Loucy (cell line): ENCODE results near the gene CYSLTR2.

ENCODE experiments used
- H2AFZ ChIP-seq: fragments of 200-600 bp; sonication (generic); 2 replicates; pipeline ENCODE4 v1.6.0; 2016; ENCODE audit warnings: antibody characterized with exemption, mild to moderate bottlenecking, low read length, moderate library complexity
- H3F3A ChIP-seq: fragments of 200-600 bp; 2 replicates; pipeline ENCODE4 v1.6.0; 2016; ENCODE audit warnings: antibody characterized with exemption, low read depth, mild to moderate bottlenecking
- H3K27me3 ChIP-seq: fragments of 200-600 bp; sonication (generic); 2 replicates; pipeline ENCODE4 v1.6.1; 2014; ENCODE audit warnings: low read length, mild to moderate bottlenecking; ENCODE audit not compliant: insufficient read depth, poor library complexity, severe bottlenecking
- H3K36me3 ChIP-seq: fragments of 200-600 bp; sonication (generic); 2 replicates; pipeline ENCODE4 v1.6.1; 2016; ENCODE audit warnings: low read length; ENCODE audit not compliant: insufficient read depth
- H3K4me1 ChIP-seq: fragments of 200-600 bp; sonication (generic); 2 replicates; pipeline ENCODE4 v1.5.1; 2014; ENCODE audit warnings: low read length, mild to moderate bottlenecking; ENCODE audit not compliant: insufficient read depth, poor library complexity, severe bottlenecking
- H3K4me2 ChIP-seq: fragments of 200-600 bp; sonication (generic); 2 replicates; pipeline ENCODE4 v1.6.0; 2014; ENCODE audit warnings: antibody characterized with exemption, low read length, low read depth, mild to moderate bottlenecking; ENCODE audit not compliant: poor library complexity, severe bottlenecking
- H3K4me3 ChIP-seq: fragments of 200-600 bp; sonication (generic); 2 replicates; pipeline ENCODE4 v1.5.1; 2014; ENCODE audit warnings: low read length, mild to moderate bottlenecking, mixed read lengths; ENCODE audit not compliant: poor library complexity, severe bottlenecking
- H3K79me2 ChIP-seq: fragments of 200-600 bp; sonication (generic); 2 replicates; pipeline ENCODE4 v1.6.1; 2014; ENCODE audit warnings: low read length; ENCODE audit not compliant: insufficient read depth
- H3K9ac ChIP-seq: fragments of 200-600 bp; sonication (generic); 2 replicates; pipeline ENCODE4 v1.6.0; 2014; ENCODE audit warnings: mild to moderate bottlenecking, low read depth, low read length, moderate library complexity; ENCODE audit not compliant: poor library complexity, severe bottlenecking
- H3K9me2 ChIP-seq: fragments of 200-600 bp; sonication (generic); replicated peaks from 2 replicates; pipeline ENCODE4 v1.6.1; 2016; ENCODE audit warnings: low read depth, low read length, mixed read lengths
- H3K9me3 ChIP-seq: fragments of 200-600 bp; sonication (generic); 2 replicates; pipeline ENCODE4 v1.6.1; 2014; ENCODE audit warnings: mild to moderate bottlenecking, antibody characterized with exemption, low read length, low read depth; ENCODE audit not compliant: insufficient read depth
- H4K20me1 ChIP-seq: fragments of 200-600 bp; sonication (generic); 2 replicates; pipeline ENCODE4 v1.6.0; 2014; ENCODE audit warnings: antibody characterized with exemption, low read length, mild to moderate bottlenecking; ENCODE audit not compliant: insufficient read depth, poor library complexity, severe bottlenecking
- EZH2phosphoT487 ChIP-seq: fragments of 200-600 bp; IDR thresholded peaks from 2 replicates; pipeline ENCODE4 v1.6.1; 2018; ENCODE audit warnings: antibody characterized with exemption, mild to moderate bottlenecking, moderate library complexity, borderline replicate concordance
- TF ChIP-seq, protein P1 (sequence below): fragments of 200-600 bp; sonication (generic); conservative IDR thresholded peaks from 2 replicates; pipeline ENCODE4 v1.5.1; 2014; ENCODE audit warnings: mild to moderate bottlenecking, antibody characterized with exemption, low read length

CYSLTR2 gene

DNA sequence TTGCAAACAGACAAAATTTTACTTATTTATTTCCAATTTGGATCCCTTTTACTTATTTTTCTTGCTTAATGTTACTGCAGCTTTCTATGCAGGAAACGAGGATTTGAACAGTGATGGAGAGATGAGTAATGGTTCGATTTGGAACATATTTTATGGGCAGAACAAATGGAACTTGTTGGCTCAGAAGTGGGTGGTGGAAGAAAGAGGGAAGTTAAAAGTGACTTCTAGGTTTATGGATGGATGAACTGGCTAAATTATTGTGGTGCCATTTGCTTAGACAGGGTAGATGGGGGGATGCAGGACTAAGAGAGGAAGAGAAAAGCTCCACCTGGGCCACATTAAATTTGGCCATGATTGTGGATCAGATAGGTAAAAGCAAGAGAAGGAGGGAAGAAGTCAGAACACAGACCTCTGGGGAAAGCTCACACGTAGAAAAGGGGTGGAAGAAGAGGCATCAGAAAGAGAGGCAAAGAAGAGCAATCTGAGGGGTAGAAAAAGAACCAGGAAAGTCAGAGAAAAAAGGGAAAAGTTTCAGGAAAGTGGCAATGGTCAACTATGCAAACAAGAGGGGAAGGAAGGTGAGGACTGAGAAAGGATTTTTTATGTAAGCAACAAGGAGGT lies 768 bp upstream of the CYSLTR2 start:
- no peaks in the 10 kb centered on the region for H3F3A ChIP-seq
- H3K9ac ChIP-seq, result no peak overlapping the region
- no peak overlapping the region for H2AFZ ChIP-seq
- no peaks in the 10 kb centered on the region for H3K9me2 ChIP-seq
- no peak overlapping the region for H3K4me3 ChIP-seq
- H3K27me3 ChIP-seq, result no peaks in the 10 kb centered on the region
- H3K36me3 ChIP-seq, result no peaks in the 10 kb centered on the region
- H3K4me1 ChIP-seq, result peaks cover 8% of the 10 kb centered on the region
- no peaks in the 10 kb centered on the region for H3K9me3 ChIP-seq
- no peaks in the 10 kb centered on the region for H3K79me2 ChIP-seq
- no peaks in the 10 kb centered on the region for H4K20me1 ChIP-seq
- H3K4me2 ChIP-seq, result no peak overlapping the region
- TF ChIP-seq, protein P1, sequence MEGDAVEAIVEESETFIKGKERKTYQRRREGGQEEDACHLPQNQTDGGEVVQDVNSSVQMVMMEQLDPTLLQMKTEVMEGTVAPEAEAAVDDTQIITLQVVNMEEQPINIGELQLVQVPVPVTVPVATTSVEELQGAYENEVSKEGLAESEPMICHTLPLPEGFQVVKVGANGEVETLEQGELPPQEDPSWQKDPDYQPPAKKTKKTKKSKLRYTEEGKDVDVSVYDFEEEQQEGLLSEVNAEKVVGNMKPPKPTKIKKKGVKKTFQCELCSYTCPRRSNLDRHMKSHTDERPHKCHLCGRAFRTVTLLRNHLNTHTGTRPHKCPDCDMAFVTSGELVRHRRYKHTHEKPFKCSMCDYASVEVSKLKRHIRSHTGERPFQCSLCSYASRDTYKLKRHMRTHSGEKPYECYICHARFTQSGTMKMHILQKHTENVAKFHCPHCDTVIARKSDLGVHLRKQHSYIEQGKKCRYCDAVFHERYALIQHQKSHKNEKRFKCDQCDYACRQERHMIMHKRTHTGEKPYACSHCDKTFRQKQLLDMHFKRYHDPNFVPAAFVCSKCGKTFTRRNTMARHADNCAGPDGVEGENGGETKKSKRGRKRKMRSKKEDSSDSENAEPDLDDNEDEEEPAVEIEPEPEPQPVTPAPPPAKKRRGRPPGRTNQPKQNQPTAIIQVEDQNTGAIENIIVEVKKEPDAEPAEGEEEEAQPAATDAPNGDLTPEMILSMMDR, result no peak
- no peak for TF ChIP-seq EZH2phosphoT487

DNA sequence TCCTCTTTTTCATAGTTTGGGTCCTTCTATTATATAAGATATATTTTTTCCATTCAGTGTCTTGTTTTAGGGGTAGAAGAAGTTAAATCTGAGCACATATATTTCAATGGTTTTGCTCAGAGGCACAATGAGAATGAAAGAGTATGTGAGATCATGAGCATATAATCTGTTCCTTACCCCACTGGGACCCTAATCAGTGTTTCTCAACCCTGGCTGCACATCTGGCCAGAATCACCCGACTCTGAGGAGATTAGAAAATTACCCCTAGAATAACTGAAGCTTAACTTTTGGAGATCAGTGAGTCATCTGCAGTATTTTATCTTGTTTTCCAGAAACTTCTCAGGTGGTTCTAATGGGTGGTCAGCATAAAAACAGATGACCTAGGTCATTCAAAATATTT lies 782 bp downstream of the CYSLTR2 start:
- Histone ChIP-seq H3K79me2 (no peaks in the 10 kb centered on the region), H3K9ac (no peak overlapping the region), H3K9me3 (no peaks in the 10 kb centered on the region), H3K9me2 (no peaks in the 10 kb centered on the region), H3K4me1 (peaks cover 8% of the 10 kb centered on the region), H2AFZ (no peak overlapping the region), H3K4me3 (no peak overlapping the region), H3K27me3 (no peaks in the 10 kb centered on the region), H4K20me1 (no peaks in the 10 kb centered on the region), H3F3A (no peaks in the 10 kb centered on the region), H3K36me3 (no peaks in the 10 kb centered on the region), H3K4me2 (no peak overlapping the region)
- TF ChIP-seq EZH2phosphoT487, result no peak
- TF ChIP-seq, protein P1, result no peak

DNA sequence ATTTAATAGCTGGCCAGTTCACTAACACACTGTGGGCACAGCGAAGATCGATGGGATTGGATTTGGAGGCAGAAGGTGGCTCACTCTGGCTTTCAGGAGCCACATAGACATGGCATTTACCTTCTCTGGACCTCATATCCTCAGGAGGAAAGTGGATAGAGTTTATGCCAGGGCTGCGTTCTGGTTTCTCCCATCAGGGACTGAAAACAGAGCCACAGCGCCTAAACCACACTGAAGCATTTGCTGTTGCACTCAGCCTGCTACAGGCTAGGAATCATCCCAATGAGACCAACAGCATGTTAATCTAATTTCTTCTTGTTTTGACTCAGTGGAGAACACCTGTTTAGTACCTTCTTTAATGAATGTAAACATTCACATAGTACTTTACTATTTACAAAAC lies 1.6 kb downstream of the CYSLTR2 start:
- no peaks in the 10 kb centered on the region for H3K27me3 ChIP-seq
- H3K36me3 ChIP-seq, result no peaks in the 10 kb centered on the region
- H4K20me1 ChIP-seq, result no peaks in the 10 kb centered on the region
- no peaks in the 10 kb centered on the region for H3K9me2 ChIP-seq
- H3K9ac ChIP-seq, result no peak overlapping the region
- H3K4me2 ChIP-seq, result no peak overlapping the region
- H2AFZ ChIP-seq, result no peak overlapping the region; the same call in 1 of the 2 replicates
- H3K4me3 ChIP-seq, result no peak overlapping the region
- no peaks in the 10 kb centered on the region for H3K9me3 ChIP-seq
- no peak for TF ChIP-seq EZH2phosphoT487
- TF ChIP-seq, protein P1, result no peak
- H3K79me2 ChIP-seq, result no peaks in the 10 kb centered on the region
- H3K4me1 ChIP-seq, result peaks cover 8% of the 10 kb centered on the region
- no peaks in the 10 kb centered on the region for H3F3A ChIP-seq
